NT2/D1 (cell line): ENCODE measurements around the gene OLR1.

Source experiments
- SUZ12 ChIP-seq: IDR thresholded peaks from 2 replicates; pipeline ENCODE4 v1.6.1; 2011; ENCODE audit not compliant: insufficient read length, insufficient read depth; ENCODE audit errors: extremely low read depth
- YY1 ChIP-seq: IDR thresholded peaks from 2 replicates; pipeline ENCODE4 v1.6.1; 2011; ENCODE audit not compliant: insufficient read length, insufficient read depth
- ZNF274 ChIP-seq: IDR thresholded peaks from 2 replicates; pipeline ENCODE4 v1.6.1; 2011; ENCODE audit warnings: mild to moderate bottlenecking, low read depth, low read length

DNA sequence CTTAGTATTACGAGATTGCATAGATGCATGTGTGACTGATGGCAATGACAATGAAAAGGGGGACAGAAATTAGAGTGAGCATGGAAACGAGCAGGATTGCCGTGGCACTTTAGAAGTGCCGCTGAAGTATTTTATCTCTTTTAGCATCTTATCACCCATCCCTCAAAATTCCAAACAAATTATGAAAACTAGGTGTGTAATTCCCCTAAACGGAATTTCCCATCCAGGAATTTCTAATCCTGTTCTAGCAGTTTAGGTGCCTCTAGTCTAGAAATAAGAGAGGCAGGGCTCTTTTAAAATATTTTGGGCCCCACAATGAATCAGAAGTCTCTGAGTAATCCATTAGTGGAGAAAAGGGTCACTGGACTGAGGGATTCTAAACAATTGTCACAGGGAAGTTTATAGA is 7.8 kb upstream of the OLR1 start:
- TF ChIP-seq SUZ12 (no peak), YY1 (no peak), ZNF274 (no peak)
